Endothelial cell of umbilical vein (primary cell): ENCODE results near the gene PARD6G.

Experiments used
- EZH2 ChIP-seq: IDR thresholded peaks from 2 replicates; pipeline ENCODE4 v1.6.1; 2012; ENCODE audit warnings: borderline replicate concordance, low read depth, mild to moderate bottlenecking, moderate library complexity, low read length, inconsistent platforms; ENCODE audit not compliant: severe bottlenecking
- GATA2 ChIP-seq: IDR thresholded peaks from 2 replicates; pipeline ENCODE4 v1.7.0; 2011; ENCODE audit warnings: low read depth, mild to moderate bottlenecking, moderate library complexity, mixed read lengths, low read length; ENCODE audit not compliant: insufficient read length, insufficient read depth
- JUN ChIP-seq: IDR thresholded peaks from 2 replicates; pipeline ENCODE4 v1.6.1; 2011; ENCODE audit warnings: borderline replicate concordance, low read depth; ENCODE audit not compliant: insufficient read length, insufficient read depth
- POLR2A ChIP-seq: IDR thresholded peaks from 2 replicates; pipeline ENCODE4 v1.6.1; 2012; ENCODE audit warnings: low read depth, mild to moderate bottlenecking, control low read depth, low read length
- POLR2AphosphoS5 ChIP-seq: IDR thresholded peaks from 2 replicates; pipeline ENCODE4 v1.6.1; 2012; ENCODE audit warnings: low read depth, mild to moderate bottlenecking, control low read depth, low read length, moderate library complexity; ENCODE audit not compliant: insufficient read depth
- TF ChIP-seq, protein P1 (sequence below), 2 donors: IDR thresholded peaks; 1 replicate in 1 of 2; 2 replicates in 1 of 2; pipeline ENCODE4 v1.5.1; 2011; ENCODE audit warnings: low read length in 2 of 2, mild to moderate bottlenecking in 2 of 2, moderate library complexity in 2 of 2, control low read depth in 1 of 2, inconsistent platforms in 1 of 2, low read depth in 1 of 2; ENCODE audit not compliant: insufficient read depth in 1 of 2; ENCODE audit errors: extremely low read depth in 1 of 2
- TF ChIP-seq, protein P2 (sequence below): IDR thresholded peaks from 2 replicates; pipeline ENCODE4 v1.6.1; 2011; ENCODE audit not compliant: insufficient read depth, insufficient read length

DNA sequence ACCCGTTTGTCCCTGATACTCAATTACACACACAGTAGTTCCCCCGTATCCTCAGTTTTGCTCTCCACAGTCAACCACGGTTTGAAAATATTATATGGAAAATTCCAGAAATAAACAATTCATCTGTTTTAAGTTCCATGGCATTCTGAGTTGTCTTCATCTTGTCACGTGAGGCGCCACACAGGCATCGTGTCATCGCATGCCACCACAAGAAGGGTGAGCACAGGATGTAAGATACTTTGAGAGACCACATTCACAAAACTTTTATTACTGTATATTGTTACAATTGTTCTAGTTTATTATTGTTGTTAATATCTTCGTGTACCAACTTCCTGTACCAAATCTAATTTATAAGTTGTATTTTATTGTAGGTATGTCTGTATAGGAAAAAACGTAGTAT, 120.5 kb downstream of the PARD6G start:
- TF ChIP-seq, protein P1, sequence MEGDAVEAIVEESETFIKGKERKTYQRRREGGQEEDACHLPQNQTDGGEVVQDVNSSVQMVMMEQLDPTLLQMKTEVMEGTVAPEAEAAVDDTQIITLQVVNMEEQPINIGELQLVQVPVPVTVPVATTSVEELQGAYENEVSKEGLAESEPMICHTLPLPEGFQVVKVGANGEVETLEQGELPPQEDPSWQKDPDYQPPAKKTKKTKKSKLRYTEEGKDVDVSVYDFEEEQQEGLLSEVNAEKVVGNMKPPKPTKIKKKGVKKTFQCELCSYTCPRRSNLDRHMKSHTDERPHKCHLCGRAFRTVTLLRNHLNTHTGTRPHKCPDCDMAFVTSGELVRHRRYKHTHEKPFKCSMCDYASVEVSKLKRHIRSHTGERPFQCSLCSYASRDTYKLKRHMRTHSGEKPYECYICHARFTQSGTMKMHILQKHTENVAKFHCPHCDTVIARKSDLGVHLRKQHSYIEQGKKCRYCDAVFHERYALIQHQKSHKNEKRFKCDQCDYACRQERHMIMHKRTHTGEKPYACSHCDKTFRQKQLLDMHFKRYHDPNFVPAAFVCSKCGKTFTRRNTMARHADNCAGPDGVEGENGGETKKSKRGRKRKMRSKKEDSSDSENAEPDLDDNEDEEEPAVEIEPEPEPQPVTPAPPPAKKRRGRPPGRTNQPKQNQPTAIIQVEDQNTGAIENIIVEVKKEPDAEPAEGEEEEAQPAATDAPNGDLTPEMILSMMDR (IDR thresholded peaks at IDR 0.05; ENCODE audit: extremely low read depth in 1 of 2, insufficient read depth in 1 of 2, low read depth in 1 of 2, low read length in 2 of 2), result no peak
- TF ChIP-seq JUN, result no peak
- TF ChIP-seq POLR2A, result no peak
- no peak for TF ChIP-seq POLR2AphosphoS5
- TF ChIP-seq EZH2, result no peak
- TF ChIP-seq, protein P2, sequence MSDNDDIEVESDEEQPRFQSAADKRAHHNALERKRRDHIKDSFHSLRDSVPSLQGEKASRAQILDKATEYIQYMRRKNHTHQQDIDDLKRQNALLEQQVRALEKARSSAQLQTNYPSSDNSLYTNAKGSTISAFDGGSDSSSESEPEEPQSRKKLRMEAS, result no peak
- no peak for TF ChIP-seq GATA2
